Measurements from ENCODE around the gene SEPTIN7.
"Not testable (repeated sequence)": the region's sequence is repeated elsewhere in the genome, so short reads cannot be mapped to it uniquely, and the experiment has no call there.

The SEPTIN7 gene

DNA sequence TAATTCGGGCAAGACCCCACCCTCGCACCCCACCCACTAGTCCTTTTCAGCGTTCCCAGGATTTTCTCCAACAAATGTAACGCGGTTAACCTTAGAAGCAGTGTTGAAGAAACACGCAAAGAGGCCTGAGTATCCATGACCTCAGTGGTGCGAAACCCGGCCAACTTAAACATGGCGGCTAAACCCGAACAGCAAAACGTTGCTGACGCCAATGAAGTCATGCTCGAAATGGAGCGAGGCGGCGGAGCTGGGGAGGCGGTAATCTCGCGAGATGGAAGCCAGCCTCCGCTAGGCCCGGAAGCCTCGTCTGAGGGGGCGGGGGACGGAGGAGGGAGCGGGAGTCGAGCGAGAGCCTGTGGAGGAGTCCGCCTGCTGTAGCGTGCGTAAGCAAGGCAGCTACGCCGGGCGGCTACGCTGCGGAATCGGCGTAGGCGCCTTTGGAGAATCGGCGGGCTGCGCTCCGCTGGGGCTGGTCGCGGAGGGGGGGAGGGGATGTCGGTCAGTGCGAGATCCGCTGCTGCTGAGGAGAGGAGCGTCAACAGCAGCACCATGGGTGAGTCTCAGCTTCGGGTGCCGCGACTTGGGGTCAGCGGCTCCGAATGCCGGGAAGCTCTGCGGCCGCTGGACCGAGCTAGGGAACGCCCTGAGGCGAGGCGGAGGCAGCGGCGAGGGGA lies at the start of gene SEPTIN7:
SEPTIN7 (plus strand) TSS at position 340 of the 674 bp plus-strand sequence; CDS start at position 493, 153 bp downstream.
- no peak for TF ChIP-seq ZNF274 (IDR thresholded peaks at IDR 0.05; ENCODE audit: low read depth, low read length)
- peak within 1 kb of the TSS; percentile 87 for H3K4me3 ChIP-seq (ENCODE audit: low read length)

- H3K4me3 ChIP-seq (ENCODE audit: low read length): no peak overlapping the region
- no peak for TF ChIP-seq ZNF274 (IDR thresholded peaks at IDR 0.05; ENCODE audit: low read depth, low read length)
These were observed 48.1 kb upstream of the SEPTIN7 start for GRCh38 chr7:35752742-35753141.

GRCh38 chr7:35753761-35754603 lies 46.9 kb upstream of the SEPTIN7 start:
- TF ChIP-seq ZNF274 (IDR thresholded peaks at IDR 0.05; ENCODE audit: low read depth, low read length): no peak
- no peak overlapping the region for H3K4me3 ChIP-seq (ENCODE audit: low read length)

GRCh38 chr7:35754741-35755140 lies 46.1 kb upstream of the SEPTIN7 start:
- no peak for TF ChIP-seq ZNF274 (IDR thresholded peaks at IDR 0.05; ENCODE audit: low read depth, low read length)
- no peak overlapping the region for H3K4me3 ChIP-seq (ENCODE audit: low read length)

GRCh38 chr7:35755711-35756110 lies 45.1 kb upstream of the SEPTIN7 start:
- TF ChIP-seq ZNF274 (IDR thresholded peaks at IDR 0.05; ENCODE audit: low read depth, low read length): no peak
- H3K4me3 ChIP-seq (ENCODE audit: low read length): no peak overlapping the region

GRCh38 chr7:35756453-35756852 lies 44.4 kb upstream of the SEPTIN7 start:
- H3K4me3 ChIP-seq (ENCODE audit: low read length): not testable (repeated sequence)

DNA sequence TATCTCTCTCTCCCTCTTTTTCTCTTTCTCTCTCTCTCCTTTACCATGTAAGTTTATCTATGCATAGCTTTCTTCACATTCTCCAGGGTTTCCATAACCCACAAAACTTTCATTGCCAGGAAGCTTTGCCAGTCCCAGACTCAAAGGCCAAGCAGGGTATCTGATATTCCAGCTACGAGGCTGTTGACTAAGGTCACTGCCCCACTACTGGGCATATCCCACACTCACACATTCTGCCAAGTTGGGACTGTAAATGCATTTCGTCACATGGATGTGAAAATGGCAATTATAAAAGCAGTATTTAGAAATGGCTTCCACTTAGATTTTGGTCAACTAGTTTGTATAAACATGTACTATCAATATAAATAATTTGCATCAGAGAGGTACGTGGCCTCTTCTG lies 43.3 kb upstream of the SEPTIN7 start:
- no peak overlapping the region for H3K4me3 ChIP-seq (ENCODE audit: low read length)
- TF ChIP-seq ZNF274 (IDR thresholded peaks at IDR 0.05; ENCODE audit: low read depth, low read length): no peak

DNA sequence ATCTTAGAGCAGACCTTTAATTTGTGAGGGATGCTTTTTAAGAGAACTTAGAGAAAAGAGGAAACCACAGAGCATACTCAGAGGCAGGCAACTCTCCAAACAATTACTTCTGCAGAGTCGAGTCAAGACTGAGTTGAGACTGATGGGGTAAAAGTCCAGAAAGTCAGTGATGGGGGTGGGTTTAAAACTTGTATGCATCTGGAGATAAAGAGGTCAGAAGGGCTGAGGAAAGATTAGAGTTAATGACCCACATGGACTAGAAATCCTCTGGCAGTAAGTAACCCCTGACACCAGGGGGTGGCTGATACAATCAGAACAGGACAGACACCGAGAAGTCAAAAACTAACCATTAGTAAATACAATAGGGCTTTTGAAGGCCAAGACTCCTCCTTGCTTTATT lies 42.4 kb upstream of the SEPTIN7 start:
- H3K4me3 ChIP-seq (ENCODE audit: low read length): no peak overlapping the region
- TF ChIP-seq ZNF274 (IDR thresholded peaks at IDR 0.05; ENCODE audit: low read depth, low read length): no peak

GRCh38 chr7:35760143-35760745 lies 40.6 kb upstream of the SEPTIN7 start:
- no peak for TF ChIP-seq ZNF274 (IDR thresholded peaks at IDR 0.05; ENCODE audit: low read depth, low read length)

GRCh38 chr7:35761871-35762677 lies 38.8 kb upstream of the SEPTIN7 start:
- no peak overlapping the region for H3K4me3 ChIP-seq (ENCODE audit: low read length)

More at GRCh38 chr7:35760143-35760745, 40.6 kb upstream of the SEPTIN7 start:
- H3K4me3 ChIP-seq (ENCODE audit: low read length): no peak overlapping the region

GRCh38 chr7:35762781-35763180 lies 38.1 kb upstream of the SEPTIN7 start:
- no peak overlapping the region for H3K4me3 ChIP-seq (ENCODE audit: low read length)
- no peak for TF ChIP-seq ZNF274 (IDR thresholded peaks at IDR 0.05; ENCODE audit: low read depth, low read length)

More at GRCh38 chr7:35761871-35762677, 38.8 kb upstream of the SEPTIN7 start:
- no peak for TF ChIP-seq ZNF274 (IDR thresholded peaks at IDR 0.05; ENCODE audit: low read depth, low read length)

DNA sequence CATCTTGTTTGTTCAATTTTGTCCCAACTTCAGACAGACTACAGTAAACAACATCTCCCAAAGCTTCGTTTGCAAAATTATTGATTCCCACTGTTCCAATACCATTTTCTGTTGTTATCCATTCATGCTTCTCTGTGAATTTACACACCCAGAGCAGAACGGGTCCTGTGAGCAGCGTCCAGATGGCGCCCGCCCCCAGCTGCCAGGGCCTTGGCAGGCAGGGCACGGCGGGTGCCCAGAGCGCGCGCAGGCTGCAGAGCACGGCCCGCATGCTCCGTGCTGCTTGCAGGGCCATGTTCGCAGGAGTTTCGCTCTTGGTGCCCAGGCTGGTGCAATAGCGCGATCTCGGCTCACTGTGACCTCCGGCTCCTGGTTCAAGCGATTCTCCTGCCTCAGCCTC lies 32.5 kb upstream of the SEPTIN7 start:
- TF ChIP-seq ZNF274 (IDR thresholded peaks at IDR 0.05; ENCODE audit: low read depth, low read length): no peak
- H3K4me3 ChIP-seq (ENCODE audit: low read length): no peak overlapping the region

DNA sequence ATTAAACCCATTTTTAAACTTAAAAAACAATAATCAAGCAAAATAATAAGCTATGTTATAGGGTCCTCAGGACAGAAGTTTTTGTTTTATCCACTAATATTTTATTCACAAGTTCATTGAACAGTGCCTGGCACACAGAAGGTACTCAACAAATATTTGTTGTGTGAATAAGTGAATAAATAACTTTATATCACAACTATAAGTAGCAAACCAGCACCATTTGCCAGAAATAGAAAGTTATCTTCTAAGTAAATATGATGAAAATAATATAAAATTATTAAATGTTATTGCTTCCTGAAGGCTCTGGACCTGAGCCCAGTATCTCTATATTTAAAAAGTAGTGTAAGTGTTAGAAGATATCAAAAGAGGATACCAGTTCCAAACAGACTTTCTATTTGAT lies 29.1 kb upstream of the SEPTIN7 start:
- H3K4me3 ChIP-seq (ENCODE audit: low read length): no peak overlapping the region
- no peak for TF ChIP-seq ZNF274 (IDR thresholded peaks at IDR 0.05; ENCODE audit: low read depth, low read length)

- no peak for TF ChIP-seq ZNF274 (IDR thresholded peaks at IDR 0.05; ENCODE audit: low read depth, low read length)
- H3K4me3 ChIP-seq (ENCODE audit: low read length): no peak overlapping the region
These were observed 26.9 kb upstream of the SEPTIN7 start for GRCh38 chr7:35773994-35774393.
